OCI-LY7 (cell line): ENCODE results near the gene NEMP1. TPM values are rescaled to one million over a fixed set of nuclear protein-coding genes. Genes with fewer than 3 reads are reported as not detected.

Experiments
- BruUV-seq: library from RNA; stranded (reverse); fragments of 400-500 nt; replicated peaks from 2 replicates; lab custom pipeline; 2021; lab: Mats Ljungman, UMichigan
- CTCF ChIA-PET: fragments of 300-600 bp; sonication (Branson Sonifier 250); formaldehyde crosslinking; loops from one replicate; lab custom pipeline; 2022; ENCODE audit warnings: antibody characterized with exemption; ENCODE audit not compliant: unreplicated experiment; lab: Charles Lee
- POLR2A ChIA-PET: fragments of 300-600 bp; sonication (Branson Sonifier 250); formaldehyde crosslinking; loops from one replicate; lab custom pipeline; 2022; ENCODE audit warnings: antibody characterized with exemption; lab: Charles Lee
- DNase-seq: peaks from one replicate; pipeline ENCODE4 v3.0.0-alpha.2; 2015; ENCODE audit warnings: low spot score
- H2AFZ ChIP-seq: fragments of 200-600 bp; sonication (generic), shearing (Covaris generic); 2 replicates; pipeline ENCODE4 v1.6.1; 2014; ENCODE audit warnings: mild to moderate bottlenecking, antibody characterized with exemption, low read length, moderate library complexity
- H3K27ac ChIP-seq: fragments of 200-600 bp; sonication (generic); 2 replicates; pipeline ENCODE4 v1.5.1; 2014; ENCODE audit warnings: mixed run types, low read depth, mild to moderate bottlenecking, moderate library complexity, low read length, inconsistent platforms; ENCODE audit not compliant: poor library complexity, severe bottlenecking
- H3K36me3 ChIP-seq: fragments of 200-600 bp; sonication (generic); 2 replicates; pipeline ENCODE4 v1.6.1; 2014; ENCODE audit warnings: mild to moderate bottlenecking, antibody characterized with exemption, low read length, moderate library complexity, mixed read lengths; ENCODE audit not compliant: insufficient read depth
- H3K4me1 ChIP-seq: fragments of 200-600 bp; sonication (generic); 2 replicates; pipeline ENCODE4 v1.5.1; 2014; ENCODE audit warnings: mild to moderate bottlenecking, low read length; ENCODE audit not compliant: insufficient read depth, poor library complexity, severe bottlenecking
- H3K4me2 ChIP-seq: fragments of 200-600 bp; sonication (generic); 2 replicates; pipeline ENCODE4 v1.6.1; 2014; ENCODE audit warnings: mild to moderate bottlenecking, low read length
- H3K4me3 ChIP-seq: fragments of 200-600 bp; sonication (generic); 2 replicates; pipeline ENCODE4 v1.5.1; 2014; ENCODE audit warnings: mild to moderate bottlenecking, low read depth, low read length; ENCODE audit not compliant: poor library complexity, severe bottlenecking
- H3K79me2 ChIP-seq: fragments of 200-600 bp; sonication (generic); 2 replicates; pipeline ENCODE4 v1.6.1; 2016; ENCODE audit warnings: low read depth, mild to moderate bottlenecking, low read length, moderate library complexity, mixed read lengths; ENCODE audit not compliant: insufficient read depth
- H3K9me2 ChIP-seq: fragments of 200-600 bp; sonication (generic); 2 replicates; pipeline ENCODE4 v1.6.1; 2016; ENCODE audit warnings: mild to moderate bottlenecking, low read length, mixed read lengths; ENCODE audit not compliant: insufficient read depth
- H3K9me3 ChIP-seq: fragments of 200-600 bp; sonication (generic); 2 replicates; pipeline ENCODE4 v1.6.1; 2014; ENCODE audit warnings: mild to moderate bottlenecking, mixed run types, low read length, mixed read lengths
- H4K20me1 ChIP-seq: fragments of 200-600 bp; sonication (generic); 2 replicates; pipeline ENCODE4 v1.6.1; 2014; ENCODE audit warnings: mild to moderate bottlenecking, antibody characterized with exemption, low read length, moderate library complexity, mixed read lengths; ENCODE audit not compliant: insufficient read depth
- CTCF ChIP-seq: fragments of 200-600 bp; sonication (generic); conservative IDR thresholded peaks from 2 replicates; pipeline ENCODE4 v1.5.1; 2014; ENCODE audit warnings: mild to moderate bottlenecking, antibody characterized with exemption, low read length, moderate library complexity, mixed read lengths
- EZH2phosphoT487 ChIP-seq: fragments of 200-600 bp; sonication (generic); IDR thresholded peaks from 2 replicates; pipeline ENCODE4 v1.6.1; 2018; ENCODE audit warnings: low read depth, borderline replicate concordance, mild to moderate bottlenecking, mixed run types, antibody characterized with exemption, low read length, moderate library complexity, mixed read lengths
- intact Hi-C: fragments of 100-400 bp; cut with micrococcal nuclease; formaldehyde crosslinking; loops from one replicate; pipeline ENCODE4 v1.10.0; 2022; ENCODE audit not compliant: unreplicated experiment
- total RNA-seq, 2 experiments: library from RNA; depleted of rRNA in 1 of 2; stranded (reverse); fragments of >200 nt in 1 of 2; shearing (Covaris generic) in 1 of 2; gene quantifications; 2 replicates each; pipeline ENCODE4 v1.2.3, GENCODE V29; 2014 to 2022

The NEMP1 gene
- total RNA-seq, 2 experiments from 2014 or later: 45.7 to 86.3 TPM

- intact Hi-C loops: loop anchor here (2.0 to 5.0 kb wide), 2 partner anchors 59 to 172 kb away; no protein-coding TSS in a partner anchor
- no peaks in the 10 kb centered on the region for H3K9me2 ChIP-seq
- ChIA-PET POLR2A (interaction anchor here (0.9 kb wide), 2 partner anchors 53 to 101 kb away, joined by 3 read pairs; partner anchors contain the start of genes RDH16 and STAT6), CTCF (no interaction called here)
- H3K79me2 ChIP-seq: peaks cover 8% of the 10 kb centered on the region; the same call in 1 of the 2 replicates
- no peak overlapping the region for H3K4me2 ChIP-seq
- 0 out of 2 replicates have a peak, but pooled peaks cover 1% of the 10 kb centered on the region for H4K20me1 ChIP-seq
- no peaks in the 10 kb centered on the region for H3K9me3 ChIP-seq
- H3K4me1 ChIP-seq: peaks cover 12% of the 10 kb centered on the region
- BruUV-seq: no TSS peak
- TF ChIP-seq EZH2phosphoT487 (no peak), CTCF (no peak)
- no peak overlapping the region for H2AFZ ChIP-seq
- DNase-seq: no peak
- H3K36me3 ChIP-seq: no peaks in the 10 kb centered on the region
- H3K4me3 ChIP-seq: no peak overlapping the region
- no peak overlapping the region for H3K27ac ChIP-seq
Measured at GRCh38 chr12:57009949-57010626, 68.5 kb downstream of the NEMP1 start.

- Histone ChIP-seq H2AFZ (peak overlapping the region; percentile 88; the same call in 1 of the 2 replicates), H3K4me1 (peaks cover 15% of the 10 kb centered on the region), H4K20me1 (0 out of 2 replicates have a peak, but pooled peaks cover 5% of the 10 kb centered on the region), H3K4me3 (no peak overlapping the region), H3K9me3 (no peaks in the 10 kb centered on the region), H3K79me2 (peaks cover 14% of the 10 kb centered on the region; the same call in 1 of the 2 replicates), H3K36me3 (peaks cover 16% of the 10 kb centered on the region), H3K27ac (no peak overlapping the region), H3K4me2 (no peak overlapping the region), H3K9me2 (no peaks in the 10 kb centered on the region)
- CTCF ChIA-PET: interaction anchor here (1.0 to 1.3 kb wide), 2 partner anchors 57 to 103 kb away, joined by 4 read pairs; partner anchors contain the start of gene STAT6
- no peak for TF ChIP-seq EZH2phosphoT487
- TF ChIP-seq CTCF: peak; percentile 88
- intact Hi-C loops: loop anchor here (1.0 to 5.0 kb wide), 3 partner anchors 61 to 174 kb away; no protein-coding TSS in a partner anchor
- DNase-seq: peak; percentile 79
- BruUV-seq: no TSS peak
- POLR2A ChIA-PET: interaction anchor here (1.1 kb wide), 1 partner anchor 104 kb away, joined by 4 read pairs; no protein-coding TSS in a partner anchor
Measured at GRCh38 chr12:57008178-57008577, 70.4 kb downstream of the NEMP1 start.
